ENCODE measurements around the gene HDDC2. TPM values are rescaled to one million over a fixed set of nuclear protein-coding genes. Genes with fewer than 3 reads are reported as not detected.
A peak's percentile ranks its signal among the peaks of the same experiment; 100 is the strongest.

Gene HDDC2
- total and polyA plus RNA-seq, 9 of the 15 experiments (the other 6 are each of a cell fraction or from before 2014, with no cell fraction given): 194 to 632 (median 294) TPM

DNA sequence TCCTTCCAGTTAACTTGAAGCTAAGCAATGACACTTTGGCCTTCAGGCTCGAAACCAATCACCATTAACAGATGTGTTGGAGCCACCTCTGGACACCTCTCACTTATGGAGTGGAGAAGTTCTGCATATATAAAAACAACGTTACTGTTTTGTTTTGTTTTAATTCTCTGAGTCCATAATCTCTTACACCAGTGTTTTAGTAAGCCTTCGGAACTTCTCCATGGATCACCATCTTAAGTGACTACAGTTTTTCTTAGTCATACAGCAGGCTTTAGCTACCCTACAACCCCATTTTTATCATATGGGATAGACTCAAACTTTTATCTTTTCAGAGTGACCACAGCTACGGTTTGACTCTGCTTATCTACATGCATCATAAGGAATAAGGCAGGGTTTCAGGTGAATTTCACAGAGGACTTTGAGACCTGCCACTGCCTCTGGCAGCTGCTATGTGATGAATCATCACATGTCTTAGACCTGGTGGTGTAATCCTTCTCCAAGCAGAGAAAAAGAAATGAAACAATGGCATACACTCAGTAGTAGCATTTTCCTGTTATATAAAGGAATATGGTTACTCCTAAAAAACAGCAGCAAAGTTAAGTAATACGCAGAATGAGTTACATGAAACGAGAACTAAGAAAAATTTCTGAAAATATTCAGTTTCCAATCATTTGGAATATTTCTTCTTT, 5.5 kb upstream of the HDDC2 start (continued):
- TF ChIP-seq, protein P1, sequence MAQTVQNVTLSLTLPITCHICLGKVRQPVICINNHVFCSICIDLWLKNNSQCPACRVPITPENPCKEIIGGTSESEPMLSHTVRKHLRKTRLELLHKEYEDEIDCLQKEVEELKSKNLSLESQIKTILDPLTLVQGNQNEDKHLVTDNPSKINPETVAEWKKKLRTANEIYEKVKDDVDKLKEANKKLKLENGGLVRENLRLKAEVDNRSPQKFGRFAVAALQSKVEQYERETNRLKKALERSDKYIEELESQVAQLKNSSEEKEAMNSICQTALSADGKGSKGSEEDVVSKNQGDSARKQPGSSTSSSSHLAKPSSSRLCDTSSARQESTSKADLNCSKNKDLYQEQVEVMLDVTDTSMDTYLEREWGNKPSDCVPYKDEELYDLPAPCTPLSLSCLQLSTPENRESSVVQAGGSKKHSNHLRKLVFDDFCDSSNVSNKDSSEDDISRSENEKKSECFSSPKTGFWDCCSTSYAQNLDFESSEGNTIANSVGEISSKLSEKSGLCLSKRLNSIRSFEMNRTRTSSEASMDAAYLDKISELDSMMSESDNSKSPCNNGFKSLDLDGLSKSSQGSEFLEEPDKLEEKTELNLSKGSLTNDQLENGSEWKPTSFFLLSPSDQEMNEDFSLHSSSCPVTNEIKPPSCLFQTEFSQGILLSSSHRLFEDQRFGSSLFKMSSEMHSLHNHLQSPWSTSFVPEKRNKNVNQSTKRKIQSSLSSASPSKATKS (CRISPR knock-in tag; IDR thresholded peaks at IDR 0.05): no peak
- TF ChIP-seq PHF8 (IDR thresholded peaks at IDR 0.05; ENCODE audit: borderline replicate concordance, low read length): no peak; the same call in 1 of the 2 replicates
- TF ChIP-seq CBFA2T2 (conservative IDR thresholded peaks at IDR 0.05): peak; percentile 94
- TF ChIP-seq HDAC1 (IDR thresholded peaks at IDR 0.05): peak; percentile 57 to 76; a peak in 3 of 4 replicates
- TF ChIP-seq NBN (IDR thresholded peaks at IDR 0.05; ENCODE audit: low read depth): peak; percentile 88
- TF ChIP-seq, protein P2, sequence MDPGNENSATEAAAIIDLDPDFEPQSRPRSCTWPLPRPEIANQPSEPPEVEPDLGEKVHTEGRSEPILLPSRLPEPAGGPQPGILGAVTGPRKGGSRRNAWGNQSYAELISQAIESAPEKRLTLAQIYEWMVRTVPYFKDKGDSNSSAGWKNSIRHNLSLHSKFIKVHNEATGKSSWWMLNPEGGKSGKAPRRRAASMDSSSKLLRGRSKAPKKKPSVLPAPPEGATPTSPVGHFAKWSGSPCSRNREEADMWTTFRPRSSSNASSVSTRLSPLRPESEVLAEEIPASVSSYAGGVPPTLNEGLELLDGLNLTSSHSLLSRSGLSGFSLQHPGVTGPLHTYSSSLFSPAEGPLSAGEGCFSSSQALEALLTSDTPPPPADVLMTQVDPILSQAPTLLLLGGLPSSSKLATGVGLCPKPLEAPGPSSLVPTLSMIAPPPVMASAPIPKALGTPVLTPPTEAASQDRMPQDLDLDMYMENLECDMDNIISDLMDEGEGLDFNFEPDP (CRISPR knock-in tag; IDR thresholded peaks at IDR 0.05): no peak
- peak; percentile 74; the same call in 1 of the 2 replicates for TF ChIP-seq CEBPG (CRISPR knock-in tag; IDR thresholded peaks at IDR 0.05)
- peak in 1 of 2 experiments; percentile 75; a peak in 1 of 4 replicates for TF ChIP-seq CEBPG (tag; conservative IDR thresholded peaks at IDR 0.05 in 1 of 2, IDR thresholded peaks at IDR 0.05 in 1 of 2)
- TF ChIP-seq CREM (IDR thresholded peaks at IDR 0.05; ENCODE audit: low read depth): peak; percentile 53; the same call in 1 of the 2 replicates
- TF ChIP-seq ZNF174 (CRISPR knock-in tag; IDR thresholded peaks at IDR 0.05): no peak
- peak; percentile 97 for TF ChIP-seq ARID1B (IDR thresholded peaks at IDR 0.05)
